GM23248 (cell line): ENCODE results near the gene VN1R5.

ENCODE experiments used
- EZH2 ChIP-seq: fragments of 200-600 bp; sonication (generic); IDR thresholded peaks from 2 replicates; pipeline ENCODE4 v1.6.1; 2018; ENCODE audit warnings: antibody characterized with exemption, mild to moderate bottlenecking; ENCODE audit not compliant: insufficient read depth, poor library complexity, severe bottlenecking
- EZH2phosphoT487 ChIP-seq: fragments of 200-600 bp; sonication (generic); IDR thresholded peaks from 2 replicates; pipeline ENCODE4 v1.6.1; 2018; ENCODE audit warnings: antibody characterized with exemption, moderate library complexity, mild to moderate bottlenecking, low read depth; ENCODE audit not compliant: insufficient read depth

GRCh38 chr1:247298124-247298481, 42.2 kb downstream of the VN1R5 start:
- TF ChIP-seq EZH2phosphoT487 (no peak), EZH2 (no peak)
